HG03135 (cell line): ENCODE measurements around the gene PDE10A.
"Not testable (repeated sequence)": the region's sequence is repeated elsewhere in the genome, so short reads cannot be mapped to it uniquely, and the experiment has no call there.

Experiments used
- ATAC-seq: cut with Tn5 transposase; IDR thresholded peaks from one replicate; pipeline ENCODE4 v1.9.1; 2021; ENCODE audit warnings: mild to moderate bottlenecking, moderate library complexity; ENCODE audit not compliant: unreplicated experiment

The PDE10A gene

GRCh38 chr6:165594584-165595333 is 68.3 kb downstream of the PDE10A start:
- ATAC-seq, result no peak

GRCh38 chr6:165592947-165593346 is 70.1 kb downstream of the PDE10A start:
- ATAC-seq, result not testable (repeated sequence)

GRCh38 chr6:165588515-165588914 is 74.5 kb downstream of the PDE10A start:
- no peak for ATAC-seq

- ATAC-seq, result no peak
These were observed 75.8 kb downstream of the PDE10A start for GRCh38 chr6:165587206-165587605.

- no peak for ATAC-seq
These were observed 76.3 kb downstream of the PDE10A start for GRCh38 chr6:165586706-165587105.

- ATAC-seq, result no peak
These were observed 78.0 kb downstream of the PDE10A start for GRCh38 chr6:165585060-165585459.

- ATAC-seq, result no peak
These were observed 78.5 kb downstream of the PDE10A start for GRCh38 chr6:165584541-165584940.

- ATAC-seq, result no peak
These were observed 81.4 kb downstream of the PDE10A start for GRCh38 chr6:165581678-165582077.

GRCh38 chr6:165580136-165580535 is 82.9 kb downstream of the PDE10A start:
- no peak for ATAC-seq

- ATAC-seq, result no peak
These were observed 83.9 kb downstream of the PDE10A start for GRCh38 chr6:165579151-165579550.

- no peak for ATAC-seq
These were observed 85.5 kb downstream of the PDE10A start for GRCh38 chr6:165577556-165577955.

- no peak for ATAC-seq
These were observed 87.9 kb downstream of the PDE10A start for GRCh38 chr6:165575158-165575549.

GRCh38 chr6:165574220-165575157 is 88.6 kb downstream of the PDE10A start:
- ATAC-seq, result no peak

GRCh38 chr6:165573671-165574070 is 89.4 kb downstream of the PDE10A start:
- ATAC-seq, result no peak

GRCh38 chr6:165571721-165572132 is 91.3 kb downstream of the PDE10A start:
- ATAC-seq, result peak; percentile 90

- ATAC-seq, result no peak
These were observed 91.9 kb downstream of the PDE10A start for GRCh38 chr6:165571068-165571682.

- ATAC-seq, result no peak
These were observed 94.7 kb downstream of the PDE10A start for GRCh38 chr6:165568326-165568725.

- ATAC-seq, result no peak
These were observed 96.8 kb downstream of the PDE10A start for GRCh38 chr6:165566088-165566828.

- no peak for ATAC-seq
These were observed 100.5 kb downstream of the PDE10A start for GRCh38 chr6:165562421-165563090.

GRCh38 chr6:165559632-165560031 is 103.4 kb downstream of the PDE10A start:
- no peak for ATAC-seq
